Sciatic nerve (tissue), 2 donors: Measurements from ENCODE around the gene SFI1. TPM values are rescaled to one million over a fixed set of nuclear protein-coding genes. Genes with fewer than 3 reads are reported as not detected.
A peak's percentile ranks its signal among the peaks of the same experiment; 100 is the strongest.
"Not testable (repeated sequence)": the region's sequence is repeated elsewhere in the genome, so short reads cannot be mapped to it uniquely, and the experiment has no call there.

Source experiments
- ATAC-seq: fragments of 200-7000 bp; cut with Tn5 transposase; one replicate; pipeline ENCODE4 v1.9.1; 2020; ENCODE audit warnings: mild to moderate bottlenecking, moderate library complexity
- DNase-seq: peaks from one replicate; pipeline ENCODE4 v3.0.0-alpha.2; 2020; ENCODE audit warnings: low spot score
- intact Hi-C: fragments of 100-400 bp; cut with DNase I; formaldehyde crosslinking; loops from one replicate; pipeline ENCODE4 v1.14.2; 2022
- total RNA-seq: library from RNA; stranded (reverse); fragmentation: NEBNext Ultra II Directional; extraction: Animal tissue kit (Norgen Biotek cat#: 25700); gene quantifications from one replicate; pipeline ENCODE4 v1.2.1, GENCODE V29; 2021
- donor health status: DM: no; HTN: no; CAD: no.
- donor health status: DM: no; HTN: no; CAD: no.

The SFI1 gene
- total RNA-seq, 1 donor from 2014 or later = 49.8 TPM

GRCh38 chr22:31532060-31532459 lies 35.7 kb downstream of the SFI1 start:
- DNase-seq = no peak
- no peak for ATAC-seq
- intact Hi-C loops = no loop called here

DNA sequence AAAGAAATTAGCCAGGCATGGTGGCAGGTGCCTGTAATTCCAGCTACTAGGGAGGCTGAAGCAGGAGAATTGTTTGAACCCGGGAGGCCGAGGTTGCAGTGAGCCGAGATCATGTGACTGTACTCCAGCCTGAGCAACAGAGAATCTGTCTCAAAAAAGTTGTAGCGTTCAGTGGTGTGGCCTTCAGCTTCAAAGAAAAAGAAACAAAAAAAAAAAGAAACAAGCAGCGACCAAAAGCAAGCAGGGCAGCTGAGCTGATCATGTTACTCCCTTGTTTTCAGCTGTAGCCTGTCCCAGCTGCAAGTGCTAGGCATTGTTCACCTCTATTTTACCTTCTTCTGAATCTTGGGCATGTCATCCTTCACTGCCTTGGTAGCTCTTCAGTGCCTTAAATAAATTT lies 37.0 kb downstream of the SFI1 start:
- DNase-seq (no peak), ATAC-seq (no peak)
- intact Hi-C loops = no loop called here

DNA sequence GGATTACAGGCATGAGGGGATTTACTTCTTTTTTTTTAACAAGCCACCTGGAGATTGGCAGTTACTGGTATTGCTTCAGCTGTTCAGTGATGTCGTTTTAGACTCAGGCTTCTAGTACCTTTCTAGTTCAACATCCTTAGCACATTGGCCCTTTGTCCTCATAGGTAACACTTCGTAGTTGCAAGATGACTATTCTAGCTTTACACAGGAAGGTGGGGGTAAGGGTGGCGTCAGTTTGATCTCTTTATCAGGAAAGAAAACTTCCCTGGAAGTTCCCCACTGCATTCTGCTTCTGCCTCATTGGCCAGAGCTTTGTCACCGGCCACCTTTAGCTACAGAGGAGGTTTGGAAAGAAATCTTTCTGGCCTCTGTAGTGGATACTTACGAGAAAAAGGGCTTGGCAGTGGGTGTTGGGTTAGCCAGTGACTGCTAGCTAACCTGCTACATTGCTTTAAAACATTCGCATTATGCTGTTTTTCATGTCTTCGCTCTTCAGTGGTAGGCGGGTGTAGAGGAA lies 40.7 kb downstream of the SFI1 start:
- ATAC-seq = no peak
- DNase-seq = no peak
- intact Hi-C loops = no loop called here

DNA sequence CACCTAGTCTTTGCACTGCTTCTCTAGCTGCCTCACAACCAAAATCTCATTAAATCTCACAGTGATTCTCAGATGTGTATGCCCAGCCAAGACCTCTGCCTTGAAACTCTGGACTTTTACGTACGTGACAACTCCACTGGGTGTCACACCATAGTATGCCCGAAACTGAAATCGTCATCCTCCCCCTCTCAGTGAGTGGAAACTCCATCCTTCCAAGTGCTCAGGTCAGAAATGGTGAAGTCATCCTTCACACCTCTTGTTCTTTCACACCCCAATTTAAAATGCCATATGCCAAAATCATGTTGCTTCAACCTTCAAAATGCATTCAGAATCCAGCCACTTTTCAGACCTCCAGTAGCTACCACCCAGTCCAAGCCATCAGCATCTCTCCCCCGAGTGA lies 42.5 kb downstream of the SFI1 start:
- intact Hi-C loops = no loop called here
- DNase-seq = no peak
- ATAC-seq = no peak

- DNase-seq, ATAC-seq, intact Hi-C loops: not testable (repeated sequence)
These were observed 43.8 kb downstream of the SFI1 start for GRCh38 chr22:31540166-31540565.

GRCh38 chr22:31540966-31541365 lies 44.6 kb downstream of the SFI1 start:
- no peak for ATAC-seq
- no peak for DNase-seq
- intact Hi-C loops = no loop called here

DNA sequence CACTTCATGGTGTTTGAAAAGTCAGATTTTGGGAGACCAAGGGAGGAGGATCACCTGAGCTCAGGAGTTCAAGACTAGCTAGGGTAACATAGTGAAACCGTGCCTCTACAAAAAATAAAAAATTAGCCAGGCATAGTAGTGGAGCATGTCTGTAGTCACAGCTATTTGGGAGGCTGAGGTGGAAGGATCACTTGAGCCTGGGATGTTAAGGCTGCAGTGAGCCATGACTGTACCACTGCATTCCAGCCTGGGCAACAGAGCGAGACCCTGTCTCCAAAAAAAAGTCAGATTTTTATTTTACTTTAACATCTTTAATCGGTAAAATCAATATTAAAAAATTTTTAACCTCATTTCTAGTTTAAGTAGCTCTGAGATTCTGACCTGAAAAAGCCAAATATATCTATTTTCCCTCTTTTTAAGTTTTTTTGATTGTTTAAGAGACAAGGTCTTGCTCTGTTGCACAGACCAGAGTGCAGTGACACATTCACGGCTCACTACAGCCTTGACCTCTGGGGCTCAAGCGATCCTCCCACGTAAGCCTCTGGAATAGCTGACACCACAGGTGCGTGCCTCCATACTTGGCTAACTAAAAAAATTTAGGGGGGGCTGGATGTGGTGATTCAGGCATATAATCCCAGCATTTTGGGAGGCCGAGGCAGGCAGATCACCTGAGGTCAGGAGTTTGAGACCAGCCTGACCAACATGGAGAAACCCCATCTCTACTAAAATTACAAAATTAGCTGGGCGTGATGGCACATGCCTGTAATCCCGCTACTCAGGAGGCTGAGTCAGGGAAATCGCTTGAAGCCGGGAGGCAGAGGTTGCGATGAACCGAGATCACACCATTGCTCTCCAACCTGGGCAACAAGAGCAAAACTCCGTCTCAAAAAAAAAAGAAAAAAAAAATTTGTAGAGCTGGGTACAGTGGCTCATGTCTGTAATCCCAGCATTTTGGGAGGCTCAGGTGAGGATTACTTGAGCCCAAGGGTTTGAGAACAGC lies 48.4 kb downstream of the SFI1 start:
- ATAC-seq (no peak), DNase-seq (no peak)
- intact Hi-C loops = no loop called here

- ATAC-seq (no peak), DNase-seq (no peak)
- intact Hi-C loops = loop anchor here (10.0 kb wide), 1 partner anchor 74 kb away; no protein-coding TSS in a partner anchor
These were observed 54.6 kb downstream of the SFI1 start for GRCh38 chr22:31550871-31551370.

GRCh38 chr22:31556627-31557203 lies 60.4 kb downstream of the SFI1 start:
- ATAC-seq = no peak
- intact Hi-C loops = loop anchor here (10.0 kb wide), 1 partner anchor 68 kb away; no protein-coding TSS in a partner anchor
- DNase-seq = no peak

DNA sequence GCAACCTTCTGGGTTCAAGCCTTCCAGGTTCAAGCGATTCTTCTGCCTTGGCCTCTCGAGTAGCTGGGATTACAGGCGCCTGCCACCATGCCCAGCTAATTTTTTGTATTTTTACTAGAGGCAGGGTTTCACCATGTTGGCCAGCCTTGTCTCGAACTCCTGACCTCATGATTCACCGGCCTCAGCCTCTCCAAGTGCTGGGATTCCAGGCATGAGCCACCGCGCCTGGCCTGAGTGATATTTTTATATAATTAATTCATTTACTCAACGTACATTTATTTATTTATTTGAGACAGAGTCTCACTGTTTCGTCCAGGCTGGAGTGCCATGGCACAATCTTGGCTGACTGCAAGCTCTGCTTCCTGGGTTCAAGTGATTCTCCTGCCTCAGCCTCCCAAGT lies 62.2 kb downstream of the SFI1 start:
- intact Hi-C loops = loop anchor here (10.0 kb wide), 1 partner anchor 66 kb away; no protein-coding TSS in a partner anchor
- not testable (repeated sequence) for ATAC-seq

DNA sequence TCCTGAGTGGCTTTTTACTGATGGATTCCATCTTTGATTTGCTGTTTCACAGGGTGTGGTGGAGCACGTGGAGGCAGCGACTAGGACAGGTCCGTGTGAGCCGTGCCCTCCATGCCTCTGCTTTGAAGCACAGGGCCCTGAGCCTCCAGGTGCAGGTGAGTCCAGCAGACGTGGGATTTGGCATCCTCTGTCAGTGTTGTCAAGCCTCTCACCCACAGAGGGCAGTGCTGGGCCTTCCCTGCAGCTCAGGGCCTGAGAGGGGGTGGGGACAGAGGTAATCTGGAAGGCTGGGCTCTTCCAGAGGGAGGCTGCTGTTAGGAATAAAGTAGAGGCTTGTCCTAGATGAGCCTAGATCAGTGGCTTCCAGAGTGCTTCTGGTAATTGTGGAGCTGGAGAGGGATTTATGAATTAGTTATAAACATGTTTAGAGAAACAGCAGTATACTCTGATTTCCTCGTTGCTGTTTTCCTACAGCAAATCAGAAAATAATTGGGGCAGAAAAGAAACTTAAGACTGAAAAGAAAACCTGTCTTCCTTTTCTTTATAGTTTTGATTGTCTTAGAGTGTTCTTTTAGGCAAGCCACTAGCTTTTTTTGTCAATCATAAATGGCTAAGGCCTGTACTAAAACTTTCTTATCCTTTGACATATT lies 65.0 kb downstream of the SFI1 start:
- intact Hi-C loops = no loop called here
- peak; percentile 81 for ATAC-seq

More for the DNA sequence above, 62.2 kb downstream of the SFI1 start:
- not testable (repeated sequence) for DNase-seq

DNA sequence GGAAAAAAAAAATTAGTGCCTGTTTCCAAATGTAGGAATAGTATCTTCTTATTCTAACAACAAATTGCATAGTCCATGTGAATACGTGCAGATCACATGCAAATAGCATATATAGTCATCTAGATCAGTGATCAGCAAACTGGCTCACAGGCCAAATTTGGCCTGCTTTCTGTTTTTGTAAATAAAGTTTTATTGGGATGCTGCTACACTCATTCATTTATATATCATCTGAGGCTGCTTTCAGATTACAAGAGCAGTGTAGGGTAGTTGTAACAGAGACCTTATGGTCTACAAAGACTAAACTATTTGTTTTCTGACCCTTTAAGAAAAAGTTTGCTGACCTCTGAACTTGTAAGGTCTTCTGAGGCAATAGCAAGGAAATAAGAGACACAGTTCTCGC lies 65.6 kb downstream of the SFI1 start:
- intact Hi-C loops = no loop called here
- ATAC-seq = no peak
- DNase-seq = no peak

More for the DNA sequence above, 65.0 kb downstream of the SFI1 start:
- peak; percentile 72 for DNase-seq

GRCh38 chr22:31566484-31566883 lies 70.1 kb downstream of the SFI1 start:
- intact Hi-C loops = no loop called here
- DNase-seq = no peak
- no peak for ATAC-seq

GRCh38 chr22:31567196-31567595 lies 70.9 kb downstream of the SFI1 start:
- intact Hi-C loops = no loop called here

GRCh38 chr22:31567702-31568101 lies 71.4 kb downstream of the SFI1 start:
- no peak for DNase-seq
- intact Hi-C loops = no loop called here
- ATAC-seq = no peak

More at GRCh38 chr22:31567196-31567595, 70.9 kb downstream of the SFI1 start:
- ATAC-seq = no peak
- no peak for DNase-seq

GRCh38 chr22:31569126-31569525 lies 72.8 kb downstream of the SFI1 start:
- no peak for DNase-seq
- intact Hi-C loops = no loop called here
- ATAC-seq = no peak

- DNase-seq (no peak), ATAC-seq (no peak)
- intact Hi-C loops = no loop called here
These were observed 76.6 kb downstream of the SFI1 start for GRCh38 chr22:31572939-31573338.

DNA sequence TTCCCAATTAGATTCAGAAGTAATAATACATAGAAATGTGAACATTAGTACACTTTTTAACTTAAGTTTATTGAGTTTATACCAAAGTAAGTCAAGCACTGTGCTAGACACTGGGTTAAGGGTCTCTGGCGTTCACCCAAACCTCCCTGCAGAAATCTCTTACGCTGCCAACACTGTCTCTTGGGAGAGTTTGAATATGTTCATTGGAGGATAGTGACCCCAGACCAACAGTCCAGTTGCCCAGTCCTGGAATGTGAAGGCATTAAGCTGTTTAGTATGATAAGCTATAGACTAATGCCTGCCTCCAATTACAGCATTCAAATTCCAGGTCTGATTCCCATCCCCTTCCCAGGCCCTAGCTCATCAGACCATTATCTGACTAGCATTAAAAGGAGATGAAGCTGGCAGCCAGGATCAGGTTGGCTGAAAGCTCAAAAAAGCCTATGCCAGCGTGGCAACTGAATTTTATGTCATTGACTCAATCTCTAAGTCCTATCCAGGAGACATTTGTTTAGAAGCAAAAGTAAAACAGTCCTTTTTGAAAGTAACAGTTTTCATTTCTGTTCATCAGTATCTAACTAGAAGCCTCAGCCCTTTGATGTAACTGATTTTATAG lies 77.8 kb downstream of the SFI1 start:
- DNase-seq (no peak), ATAC-seq (peak; percentile 32)
- intact Hi-C loops = no loop called here

DNA sequence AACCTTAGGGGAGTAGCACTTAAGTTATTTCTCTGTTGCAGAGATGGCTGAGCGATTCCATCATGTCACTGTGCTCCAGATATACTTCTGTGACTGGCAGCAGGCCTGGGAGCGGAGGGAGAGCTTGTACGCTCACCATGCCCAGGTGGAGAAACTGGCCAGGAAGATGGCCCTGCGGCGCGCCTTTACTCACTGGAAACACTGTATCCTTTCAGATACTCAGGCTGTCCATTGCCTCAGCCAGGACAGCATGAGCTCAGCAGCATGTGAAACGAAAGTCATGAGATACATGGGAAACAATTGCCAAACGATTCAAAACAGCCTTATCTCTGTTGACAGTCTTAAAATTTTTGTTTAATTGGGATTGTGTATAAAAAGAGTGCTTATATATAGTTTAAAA lies 78.9 kb downstream of the SFI1 start:
- ATAC-seq (no peak), DNase-seq (no peak)
- intact Hi-C loops = no loop called here
